Measurements from ENCODE around the gene SERPINI1. TPM values are rescaled to one million over a fixed set of nuclear protein-coding genes. Genes with fewer than 3 reads are reported as not detected.

SERPINI1 gene
- total and polyA plus RNA-seq, 9 of the 15 experiments (the other 6 are each of a cell fraction or from before 2014, with no cell fraction given), result 1.6 to 9.9 (median 3.5) TPM

DNA sequence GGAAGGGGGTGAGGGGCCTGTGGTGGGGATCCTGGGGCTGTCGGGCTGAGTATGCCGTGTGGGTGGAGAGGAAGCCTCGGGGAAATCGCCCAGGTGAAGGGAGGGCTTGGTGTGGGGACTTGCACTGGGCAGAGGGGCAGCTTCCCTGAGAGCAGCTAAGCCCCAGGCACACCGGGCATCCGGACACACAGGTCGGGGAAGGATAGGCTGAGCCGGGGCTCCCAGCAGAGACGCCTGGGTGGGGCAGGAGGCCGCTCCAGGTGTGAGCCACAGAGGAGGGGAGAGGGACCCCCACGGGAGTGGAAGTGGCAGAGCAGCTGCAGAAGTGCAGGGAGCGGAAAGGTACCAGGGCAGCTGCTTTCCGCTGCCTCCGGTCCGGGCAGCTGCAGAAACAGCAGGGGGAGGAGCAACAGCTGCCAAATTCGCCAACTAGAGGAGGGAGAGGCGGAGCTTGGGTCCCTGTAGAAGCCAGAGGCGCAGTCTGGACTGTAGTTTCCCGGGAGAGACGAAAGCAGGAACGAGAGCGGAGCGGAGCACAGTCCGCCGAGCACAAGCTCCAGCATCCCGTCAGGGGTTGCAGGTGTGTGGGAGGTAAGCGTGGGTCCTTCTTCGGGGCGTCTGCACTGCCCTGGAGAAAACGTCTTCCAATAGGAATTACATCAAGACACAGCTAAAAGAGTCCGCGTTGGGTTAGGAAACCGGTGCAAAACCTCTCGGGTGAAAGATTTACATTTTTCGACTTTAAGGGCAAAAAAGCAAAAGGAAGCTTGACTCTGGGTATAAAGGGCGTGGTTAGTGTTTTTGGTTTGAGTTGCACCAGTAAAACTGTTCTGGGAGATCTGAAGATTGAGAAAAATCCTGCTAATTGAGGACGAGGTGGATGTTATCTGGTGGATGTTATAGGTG lies at the start of gene SERPINI1 (continued):
- TF ChIP-seq ZNF507 (tag; conservative IDR thresholded peaks at IDR 0.05) (no peak), TCF15 (CRISPR knock-in tag; IDR thresholded peaks at IDR 0.05) (no peak), RNF219 (CRISPR knock-in tag; IDR thresholded peaks at IDR 0.05) (no peak), ZNF766 (CRISPR knock-in tag; conservative IDR thresholded peaks at IDR 0.05) (no peak), HCFC1 (IDR thresholded peaks at IDR 0.05; ENCODE audit: low read depth, low read length) (no peak), FOXJ3 (CRISPR knock-in tag; IDR thresholded peaks at IDR 0.05) (no peak), HNRNPL (IDR thresholded peaks at IDR 0.05; ENCODE audit: low read depth, low read length) (no peak), SREBF2 (CRISPR knock-in tag; IDR thresholded peaks at IDR 0.05) (no peak), XRCC5 (IDR thresholded peaks at IDR 0.05; ENCODE audit: low read depth, low read length) (no peak), ZNF280B (CRISPR knock-in tag; IDR thresholded peaks at IDR 0.05) (no peak), MIER1 (IDR thresholded peaks at IDR 0.05; ENCODE audit: low read depth) (no peak), ZNF146 (CRISPR knock-in tag; IDR thresholded peaks at IDR 0.05; ENCODE audit: unreplicated experiment) (no peak), PTTG1 (tag; IDR thresholded peaks at IDR 0.05; ENCODE audit: low read depth) (no peak), PHB (CRISPR knock-in tag; IDR thresholded peaks at IDR 0.05) (no peak), ZNF212 (CRISPR knock-in tag; IDR thresholded peaks at IDR 0.05) (no peak)
- TF ChIP-seq, protein P1, sequence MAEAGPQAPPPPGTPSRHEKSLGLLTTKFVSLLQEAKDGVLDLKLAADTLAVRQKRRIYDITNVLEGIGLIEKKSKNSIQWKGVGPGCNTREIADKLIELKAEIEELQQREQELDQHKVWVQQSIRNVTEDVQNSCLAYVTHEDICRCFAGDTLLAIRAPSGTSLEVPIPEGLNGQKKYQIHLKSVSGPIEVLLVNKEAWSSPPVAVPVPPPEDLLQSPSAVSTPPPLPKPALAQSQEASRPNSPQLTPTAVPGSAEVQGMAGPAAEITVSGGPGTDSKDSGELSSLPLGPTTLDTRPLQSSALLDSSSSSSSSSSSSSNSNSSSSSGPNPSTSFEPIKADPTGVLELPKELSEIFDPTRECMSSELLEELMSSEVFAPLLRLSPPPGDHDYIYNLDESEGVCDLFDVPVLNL (CRISPR knock-in tag; IDR thresholded peaks at IDR 0.05; ENCODE audit: low read depth), result no peak
- TF ChIP-seq, protein P2, sequence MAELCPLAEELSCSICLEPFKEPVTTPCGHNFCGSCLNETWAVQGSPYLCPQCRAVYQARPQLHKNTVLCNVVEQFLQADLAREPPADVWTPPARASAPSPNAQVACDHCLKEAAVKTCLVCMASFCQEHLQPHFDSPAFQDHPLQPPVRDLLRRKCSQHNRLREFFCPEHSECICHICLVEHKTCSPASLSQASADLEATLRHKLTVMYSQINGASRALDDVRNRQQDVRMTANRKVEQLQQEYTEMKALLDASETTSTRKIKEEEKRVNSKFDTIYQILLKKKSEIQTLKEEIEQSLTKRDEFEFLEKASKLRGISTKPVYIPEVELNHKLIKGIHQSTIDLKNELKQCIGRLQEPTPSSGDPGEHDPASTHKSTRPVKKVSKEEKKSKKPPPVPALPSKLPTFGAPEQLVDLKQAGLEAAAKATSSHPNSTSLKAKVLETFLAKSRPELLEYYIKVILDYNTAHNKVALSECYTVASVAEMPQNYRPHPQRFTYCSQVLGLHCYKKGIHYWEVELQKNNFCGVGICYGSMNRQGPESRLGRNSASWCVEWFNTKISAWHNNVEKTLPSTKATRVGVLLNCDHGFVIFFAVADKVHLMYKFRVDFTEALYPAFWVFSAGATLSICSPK (IDR thresholded peaks at IDR 0.05; ENCODE audit: borderline replicate concordance), result no peak
- TF ChIP-seq, protein P3, sequence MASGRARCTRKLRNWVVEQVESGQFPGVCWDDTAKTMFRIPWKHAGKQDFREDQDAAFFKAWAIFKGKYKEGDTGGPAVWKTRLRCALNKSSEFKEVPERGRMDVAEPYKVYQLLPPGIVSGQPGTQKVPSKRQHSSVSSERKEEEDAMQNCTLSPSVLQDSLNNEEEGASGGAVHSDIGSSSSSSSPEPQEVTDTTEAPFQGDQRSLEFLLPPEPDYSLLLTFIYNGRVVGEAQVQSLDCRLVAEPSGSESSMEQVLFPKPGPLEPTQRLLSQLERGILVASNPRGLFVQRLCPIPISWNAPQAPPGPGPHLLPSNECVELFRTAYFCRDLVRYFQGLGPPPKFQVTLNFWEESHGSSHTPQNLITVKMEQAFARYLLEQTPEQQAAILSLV (tag; IDR thresholded peaks at IDR 0.05), result no peak

All from K562 (cell line).